SK-N-SH treated with all-trans-retinoic acid at 6 μM for 48 hours (cell line): ENCODE results near the gene SARNP.

Source experiments
- ATAC-seq: fragments of 200-7000 bp; cut with Tn5 transposase; 3 replicates; pipeline ENCODE4 v1.9.1; 2020; ENCODE audit warnings: mild to moderate bottlenecking, moderate library complexity
- ARNTL ChIP-seq: fragments of 450-650 bp; formaldehyde crosslinking; IDR thresholded peaks from 2 replicates; pipeline ENCODE4 v1.5.0; 2020; ENCODE audit warnings: low read depth, mild to moderate bottlenecking, moderate library complexity, borderline replicate concordance
- BACH2 ChIP-seq: fragments of 250-450 bp; sonication (Bioruptor Pico); IDR thresholded peaks from 2 replicates; pipeline ENCODE4 v1.9.0; 2021; ENCODE audit warnings: mild to moderate bottlenecking, borderline replicate concordance
- CSDC2 ChIP-seq: fragments of 250-450 bp; sonication (Bioruptor Pico); IDR thresholded peaks from 2 replicates; pipeline ENCODE4 v1.5.0; 2020; ENCODE audit warnings: mild to moderate bottlenecking, moderate library complexity
- CSRNP3 ChIP-seq: fragments of 250-450 bp; sonication (Bioruptor Pico); IDR thresholded peaks from 2 replicates; pipeline ENCODE4 v1.5.1; 2021; ENCODE audit warnings: mild to moderate bottlenecking, moderate library complexity
- GLIS3 ChIP-seq: fragments of 250-450 bp; sonication (Bioruptor Pico); IDR thresholded peaks from 2 replicates; pipeline ENCODE4 v1.5.0; 2020; ENCODE audit warnings: mild to moderate bottlenecking, moderate library complexity
- POU6F1 ChIP-seq: fragments of 250-450 bp; sonication (Bioruptor Pico); IDR thresholded peaks from 2 replicates; pipeline ENCODE4 v1.8.0; 2021; ENCODE audit warnings: low read depth, mild to moderate bottlenecking, moderate library complexity, borderline replicate concordance
- PPARA ChIP-seq: fragments of 250-450 bp; sonication (Bioruptor Pico); IDR thresholded peaks from 2 replicates; pipeline ENCODE4 v1.5.0; 2020; ENCODE audit warnings: mild to moderate bottlenecking, borderline replicate concordance
- RARB ChIP-seq: fragments of 250-450 bp; sonication (Bioruptor Pico); IDR thresholded peaks from 2 replicates; pipeline ENCODE4 v1.8.0; 2021; ENCODE audit warnings: mild to moderate bottlenecking, moderate library complexity
- SNAI2 ChIP-seq: fragments of 250-450 bp; sonication (Bioruptor Pico); IDR thresholded peaks from 2 replicates; pipeline ENCODE4 v1.5.0; 2020; ENCODE audit warnings: mild to moderate bottlenecking, moderate library complexity
- TCF4 ChIP-seq: fragments of 250-450 bp; sonication (Bioruptor Pico); IDR thresholded peaks from 2 replicates; pipeline ENCODE4 v1.8.0; 2021; ENCODE audit warnings: mild to moderate bottlenecking, moderate library complexity, borderline replicate concordance
- TOX ChIP-seq: fragments of 250-450 bp; sonication (Bioruptor Pico); IDR thresholded peaks from 2 replicates; pipeline ENCODE4 v1.8.0; 2021; ENCODE audit warnings: mild to moderate bottlenecking, moderate library complexity, borderline replicate concordance
- TSHZ2 ChIP-seq: fragments of 250-450 bp; sonication (Bioruptor Pico); IDR thresholded peaks from 2 replicates; pipeline ENCODE4 v1.5.0; 2020; ENCODE audit warnings: mild to moderate bottlenecking, moderate library complexity
- ZC3H10 ChIP-seq: fragments of 250-450 bp; sonication (Bioruptor Pico); IDR thresholded peaks from 2 replicates; pipeline ENCODE4 v1.5.1; 2021; ENCODE audit warnings: mild to moderate bottlenecking, moderate library complexity
- ZFP3 ChIP-seq: fragments of 250-450 bp; sonication (Bioruptor Pico); IDR thresholded peaks from 2 replicates; pipeline ENCODE4 v1.5.0; 2020; ENCODE audit warnings: mild to moderate bottlenecking, moderate library complexity
- ZNF565 ChIP-seq: fragments of 450-650 bp; formaldehyde crosslinking; conservative IDR thresholded peaks from 2 replicates; pipeline ENCODE4 v1.5.0; 2020; ENCODE audit warnings: low read depth, mild to moderate bottlenecking, moderate library complexity
- ZNF70 ChIP-seq: fragments of 450-650 bp; formaldehyde crosslinking; IDR thresholded peaks from 2 replicates; pipeline ENCODE4 v1.5.0; 2020; ENCODE audit warnings: mild to moderate bottlenecking, moderate library complexity
- ZNF8 ChIP-seq: fragments of 450-650 bp; formaldehyde crosslinking; IDR thresholded peaks from 2 replicates; pipeline ENCODE4 v1.5.0; 2020; ENCODE audit warnings: mild to moderate bottlenecking, moderate library complexity
- TF ChIP-seq, protein P1 (sequence below): fragments of 250-450 bp; sonication (Bioruptor Pico); IDR thresholded peaks from 2 replicates; pipeline ENCODE4 v1.8.0; 2020; ENCODE audit warnings: mild to moderate bottlenecking, moderate library complexity, borderline replicate concordance
- TF ChIP-seq, protein P2 (sequence below): fragments of 250-450 bp; sonication (Bioruptor Pico); IDR thresholded peaks from 2 replicates; pipeline ENCODE4 v1.5.1; 2020; ENCODE audit warnings: low read depth, mild to moderate bottlenecking, moderate library complexity

The SARNP gene

GRCh38 chr12:55734595-55734994 lies 82.9 kb downstream of the SARNP start:
- ATAC-seq: no peak
- TF ChIP-seq CSRNP3 (CRISPR knock-in tag) (no peak), ZFP3 (CRISPR knock-in tag) (no peak), ZNF70 (no peak), GLIS3 (CRISPR knock-in tag) (no peak), PPARA (CRISPR knock-in tag) (no peak), ZC3H10 (CRISPR knock-in tag) (no peak), ZNF8 (no peak)

GRCh38 chr12:55733858-55734257 lies 83.7 kb downstream of the SARNP start:
- ATAC-seq: no peak
- TF ChIP-seq, protein P1, sequence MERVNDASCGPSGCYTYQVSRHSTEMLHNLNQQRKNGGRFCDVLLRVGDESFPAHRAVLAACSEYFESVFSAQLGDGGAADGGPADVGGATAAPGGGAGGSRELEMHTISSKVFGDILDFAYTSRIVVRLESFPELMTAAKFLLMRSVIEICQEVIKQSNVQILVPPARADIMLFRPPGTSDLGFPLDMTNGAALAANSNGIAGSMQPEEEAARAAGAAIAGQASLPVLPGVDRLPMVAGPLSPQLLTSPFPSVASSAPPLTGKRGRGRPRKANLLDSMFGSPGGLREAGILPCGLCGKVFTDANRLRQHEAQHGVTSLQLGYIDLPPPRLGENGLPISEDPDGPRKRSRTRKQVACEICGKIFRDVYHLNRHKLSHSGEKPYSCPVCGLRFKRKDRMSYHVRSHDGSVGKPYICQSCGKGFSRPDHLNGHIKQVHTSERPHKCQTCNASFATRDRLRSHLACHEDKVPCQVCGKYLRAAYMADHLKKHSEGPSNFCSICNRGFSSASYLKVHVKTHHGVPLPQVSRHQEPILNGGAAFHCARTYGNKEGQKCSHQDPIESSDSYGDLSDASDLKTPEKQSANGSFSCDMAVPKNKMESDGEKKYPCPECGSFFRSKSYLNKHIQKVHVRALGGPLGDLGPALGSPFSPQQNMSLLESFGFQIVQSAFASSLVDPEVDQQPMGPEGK (CRISPR knock-in tag): no peak
- no peak for TF ChIP-seq ZFP3 (CRISPR knock-in tag)
- no peak for TF ChIP-seq ZNF70
- no peak for TF ChIP-seq CSRNP3 (CRISPR knock-in tag)
- no peak for TF ChIP-seq TOX
- no peak for TF ChIP-seq PPARA (CRISPR knock-in tag)
- no peak for TF ChIP-seq TSHZ2 (CRISPR knock-in tag)
- TF ChIP-seq ZNF565 (CRISPR knock-in tag): no peak
- TF ChIP-seq CSDC2: no peak
- TF ChIP-seq POU6F1 (CRISPR knock-in tag): no peak
- TF ChIP-seq SNAI2 (CRISPR knock-in tag): no peak
- TF ChIP-seq BACH2 (CRISPR knock-in tag): no peak
- TF ChIP-seq TCF4: no peak
- no peak for TF ChIP-seq ARNTL (CRISPR knock-in tag)
- no peak for TF ChIP-seq ZNF8
- no peak for TF ChIP-seq ZC3H10 (CRISPR knock-in tag)
- no peak for TF ChIP-seq RARB
- TF ChIP-seq, protein P2, sequence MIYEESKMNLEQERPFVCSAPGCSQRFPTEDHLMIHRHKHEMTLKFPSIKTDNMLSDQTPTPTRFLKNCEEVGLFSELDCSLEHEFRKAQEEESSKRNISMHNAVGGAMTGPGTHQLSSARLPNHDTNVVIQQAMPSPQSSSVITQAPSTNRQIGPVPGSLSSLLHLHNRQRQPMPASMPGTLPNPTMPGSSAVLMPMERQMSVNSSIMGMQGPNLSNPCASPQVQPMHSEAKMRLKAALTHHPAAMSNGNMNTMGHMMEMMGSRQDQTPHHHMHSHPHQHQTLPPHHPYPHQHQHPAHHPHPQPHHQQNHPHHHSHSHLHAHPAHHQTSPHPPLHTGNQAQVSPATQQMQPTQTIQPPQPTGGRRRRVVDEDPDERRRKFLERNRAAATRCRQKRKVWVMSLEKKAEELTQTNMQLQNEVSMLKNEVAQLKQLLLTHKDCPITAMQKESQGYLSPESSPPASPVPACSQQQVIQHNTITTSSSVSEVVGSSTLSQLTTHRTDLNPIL (CRISPR knock-in tag): no peak

DNA sequence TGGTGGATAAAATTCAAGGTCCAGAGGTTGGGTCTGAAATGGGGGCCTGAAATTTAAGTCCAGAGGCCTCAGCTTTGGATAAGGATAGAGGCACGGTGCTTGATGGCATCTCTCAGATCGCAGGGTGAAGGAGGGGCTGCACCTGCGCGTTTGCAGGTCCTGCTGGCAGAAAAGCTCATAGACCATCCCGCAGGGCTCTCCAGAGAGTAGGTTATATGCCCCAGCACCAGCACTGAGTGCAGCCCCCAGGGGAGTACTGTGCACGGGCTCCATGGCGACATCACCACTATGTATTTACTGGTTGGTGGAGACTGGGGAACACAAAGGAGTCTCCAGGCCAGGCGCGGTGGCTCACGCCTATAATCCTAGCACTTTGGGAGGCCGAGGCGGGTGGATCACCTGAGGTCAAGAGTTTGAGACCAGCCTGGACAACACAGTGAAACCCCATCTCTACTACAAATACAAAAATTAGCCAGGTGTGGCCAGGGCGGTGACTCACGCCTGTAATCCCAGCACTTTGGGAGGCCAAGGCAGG lies 84.4 kb downstream of the SARNP start:
- ATAC-seq: no peak

More for the DNA sequence above, 84.4 kb downstream of the SARNP start:
- no peak for TF ChIP-seq POU6F1 (CRISPR knock-in tag)
- no peak for TF ChIP-seq CSDC2
- TF ChIP-seq ZNF8: no peak
- no peak for TF ChIP-seq TOX
- TF ChIP-seq, protein P2 (CRISPR knock-in tag): no peak
